Calu3 (cell line): ENCODE results near the gene PDE3B. TPM values are rescaled to one million over a fixed set of nuclear protein-coding genes. Genes with fewer than 3 reads are reported as not detected.
"Not testable (repeated sequence)": the region's sequence is repeated elsewhere in the genome, so short reads cannot be mapped to it uniquely, and the experiment has no call there.

Experiments used
- BruUV-seq: library from RNA; stranded (reverse); fragments of 400-500 nt; replicated peaks from 2 replicates; lab custom pipeline; 2021; lab: Mats Ljungman, UMichigan
- CTCF ChIA-PET: fragments of 300-600 bp; sonication (Branson Sonifier 250); formaldehyde crosslinking; loops from one replicate; lab custom pipeline; 2022; ENCODE audit warnings: antibody characterized with exemption; lab: Charles Lee
- DNase-seq: peaks from one replicate; pipeline ENCODE4 v3.0.0; 2022
- H3K27ac Mint-ChIP-seq: one replicate; pipeline ENCODE4 v1.8.0; 2022; ENCODE audit warnings: mixed read lengths; ENCODE audit not compliant: unreplicated experiment
- H3K27me3 Mint-ChIP-seq: one replicate; pipeline ENCODE4 v1.8.0; 2022; ENCODE audit warnings: mixed read lengths; ENCODE audit not compliant: unreplicated experiment
- H3K36me3 Mint-ChIP-seq: one replicate; pipeline ENCODE4 v1.8.0; 2022; ENCODE audit warnings: mild to moderate bottlenecking, moderate library complexity, mixed read lengths; ENCODE audit not compliant: insufficient read depth, unreplicated experiment
- H3K4me1 Mint-ChIP-seq: one replicate; pipeline ENCODE4 v1.8.0; 2022; ENCODE audit warnings: mild to moderate bottlenecking, low read depth, mixed read lengths; ENCODE audit not compliant: unreplicated experiment
- H3K4me3 Mint-ChIP-seq: one replicate; pipeline ENCODE4 v1.8.0; 2022; ENCODE audit warnings: mild to moderate bottlenecking, low read depth, moderate library complexity, mixed read lengths; ENCODE audit not compliant: unreplicated experiment
- H3K9me3 Mint-ChIP-seq: one replicate; pipeline ENCODE4 v1.8.0; 2022; ENCODE audit warnings: low read depth, mixed read lengths; ENCODE audit not compliant: unreplicated experiment
- CTCF ChIP-seq: fragments of 200-600 bp; IDR thresholded peaks from one replicate; pipeline ENCODE4 v1.8.0; 2022; ENCODE audit warnings: antibody characterized with exemption; ENCODE audit not compliant: unreplicated experiment
- intact Hi-C: fragments of 100-400 bp; cut with micrococcal nuclease; formaldehyde crosslinking; loops from one replicate; pipeline ENCODE4 v1.10.0; 2022; ENCODE audit not compliant: unreplicated experiment
- total RNA-seq: library from RNA; stranded (reverse); gene quantifications from 2 replicates; pipeline ENCODE4 v1.2.3, GENCODE V29; 2022

Gene PDE3B
- total RNA-seq, 1 experiment from 2014 or later: 4.5 TPM

DNA sequence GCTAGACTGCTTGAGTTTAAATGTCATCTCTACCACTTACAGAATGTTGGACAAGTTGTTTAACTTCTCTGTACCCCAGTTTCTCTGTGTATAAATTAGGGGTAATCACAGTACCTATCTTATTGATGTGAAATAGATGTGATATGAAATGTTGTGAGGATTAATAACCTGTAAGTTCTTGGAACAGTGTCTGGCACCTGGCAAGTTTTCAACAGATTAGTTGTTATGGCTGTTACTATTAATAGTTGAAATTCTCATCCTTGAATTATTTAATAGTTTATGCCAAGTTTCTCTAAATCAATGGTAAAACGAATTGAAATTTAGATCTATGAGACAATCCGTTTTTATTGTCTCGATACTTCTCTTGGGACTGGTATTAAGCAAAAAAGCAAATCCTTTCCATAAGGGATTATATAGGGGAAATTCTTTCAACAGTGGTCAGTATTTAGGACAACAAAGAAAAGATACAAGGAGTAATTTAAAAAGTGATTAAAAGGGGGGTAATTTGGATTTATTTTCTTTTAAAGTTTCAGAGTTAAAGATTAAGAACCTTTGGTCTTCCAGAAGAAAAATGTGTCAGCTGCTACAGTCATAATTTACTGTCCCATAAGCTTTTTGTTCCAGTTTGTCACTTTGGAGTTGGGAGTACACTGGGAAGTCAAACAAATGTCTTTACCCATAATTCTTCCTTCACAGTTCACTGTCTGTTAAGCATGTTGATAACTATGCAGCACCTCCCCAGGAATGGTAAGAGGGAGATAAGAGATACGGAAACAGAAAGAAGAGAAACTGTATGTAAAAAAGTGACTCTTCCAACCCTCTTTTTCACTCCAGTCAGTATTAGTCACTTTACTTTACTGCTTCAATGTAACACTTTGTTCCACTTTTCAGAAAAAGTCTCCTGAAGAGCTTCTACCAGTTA is 13.2 kb downstream of the PDE3B start:
- DNase-seq: no peak
- CTCF ChIA-PET: no interaction called here
- Mint-ChIP-seq H3K36me3 (no peaks in the 10 kb centered on the region), H3K4me1 (no peaks in the 10 kb centered on the region), H3K9me3 (peaks cover 2% of the 10 kb centered on the region), H3K27me3 (no peaks in the 10 kb centered on the region), H3K27ac (no peak overlapping the region), H3K4me3 (no peak overlapping the region)
- no TSS peak for BruUV-seq
- no peak for TF ChIP-seq CTCF
- intact Hi-C loops: no loop called here

- no peak for TF ChIP-seq CTCF
- intact Hi-C loops: no loop called here
- Mint-ChIP-seq H3K27me3 (no peaks in the 10 kb centered on the region), H3K4me1 (no peaks in the 10 kb centered on the region), H3K36me3 (no peaks in the 10 kb centered on the region), H3K4me3 (no peak overlapping the region), H3K9me3 (peaks cover 3% of the 10 kb centered on the region), H3K27ac (no peak overlapping the region)
- no peak for DNase-seq
- CTCF ChIA-PET: no interaction called here
- no TSS peak for BruUV-seq
Measured at GRCh38 chr11:14657841-14658240, 14.2 kb downstream of the PDE3B start.

DNA sequence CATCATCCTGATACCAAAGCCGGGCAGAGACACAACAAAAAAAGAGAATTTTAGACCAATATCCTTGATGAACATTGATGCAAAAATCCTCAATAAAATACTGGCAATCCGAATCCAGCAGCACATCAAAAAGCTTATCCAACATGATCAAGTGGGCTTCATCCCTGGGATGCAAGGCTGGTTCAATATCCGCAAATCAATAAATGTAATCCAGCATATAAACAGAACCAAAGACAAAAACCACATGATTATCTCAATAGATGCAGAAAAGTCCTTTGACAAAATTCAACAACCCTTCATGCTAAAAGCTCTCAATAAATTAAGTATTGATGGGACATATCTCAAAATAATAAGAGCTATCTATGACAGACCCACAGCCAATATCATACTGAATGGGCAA is 21.3 kb downstream of the PDE3B start:
- H3K36me3 Mint-ChIP-seq, H3K27ac Mint-ChIP-seq, CTCF ChIA-PET, H3K4me3 Mint-ChIP-seq, H3K4me1 Mint-ChIP-seq, intact Hi-C loops, BruUV-seq, DNase-seq, H3K9me3 Mint-ChIP-seq, H3K27me3 Mint-ChIP-seq: not testable (repeated sequence)

GRCh38 chr11:14667329-14667728 is 23.7 kb downstream of the PDE3B start:
- BruUV-seq, H3K27me3 Mint-ChIP-seq, H3K4me1 Mint-ChIP-seq: not testable (repeated sequence)

GRCh38 chr11:14668731-14669301 is 25.2 kb downstream of the PDE3B start:
- no peak overlapping the region for H3K4me3 Mint-ChIP-seq
- no peak overlapping the region for H3K27ac Mint-ChIP-seq
- peaks cover 5% of the 10 kb centered on the region for H3K9me3 Mint-ChIP-seq
- CTCF ChIA-PET: interaction anchor here (0.5 kb wide), 1 partner anchor 644 kb away, joined by 3 read pairs; no protein-coding TSS in a partner anchor
- BruUV-seq: no TSS peak
- TF ChIP-seq CTCF: no peak
- no peaks in the 10 kb centered on the region for H3K36me3 Mint-ChIP-seq
- intact Hi-C loops: no loop called here
- no peaks in the 10 kb centered on the region for H3K4me1 Mint-ChIP-seq
- no peak for DNase-seq
- no peaks in the 10 kb centered on the region for H3K27me3 Mint-ChIP-seq

More at GRCh38 chr11:14667329-14667728, 23.7 kb downstream of the PDE3B start:
- H3K27ac Mint-ChIP-seq, H3K9me3 Mint-ChIP-seq, H3K36me3 Mint-ChIP-seq, H3K4me3 Mint-ChIP-seq, intact Hi-C loops, DNase-seq, CTCF ChIA-PET: not testable (repeated sequence)
